NCI-H2227 (cell line): ENCODE results near the gene NFKBIL1.
A peak's percentile ranks its signal among the peaks of the same experiment; 100 is the strongest.
"Not testable (repeated sequence)": the region's sequence is repeated elsewhere in the genome, so short reads cannot be mapped to it uniquely, and the experiment has no call there.

ENCODE experiments used
- DNase-seq: peaks from one replicate; lab custom pipeline; 2025; ENCODE audit not compliant: unreplicated experiment; lab: John Stamatoyannopoulos, UW

Gene NFKBIL1

GRCh38 chr6:31579546-31580437, 32.4 kb downstream of the NFKBIL1 start:
- DNase-seq = no peak

GRCh38 chr6:31580438-31580740, 33.0 kb downstream of the NFKBIL1 start:
- DNase-seq = no peak

- DNase-seq = peak; percentile 91
These were observed 33.5 kb downstream of the NFKBIL1 start for GRCh38 chr6:31580807-31581433.

GRCh38 chr6:31581434-31582229, 34.2 kb downstream of the NFKBIL1 start:
- no peak for DNase-seq

- DNase-seq = no peak
These were observed 34.8 kb downstream of the NFKBIL1 start, which contains the start of gene LTB for GRCh38 chr6:31582230-31582643. LTB (minus strand) TSS chr6:31582424; CDS start chr6:31582417, 7 bp downstream.

GRCh38 chr6:31585491-31585890, 38.1 kb downstream of the NFKBIL1 start:
- no peak for DNase-seq

GRCh38 chr6:31586008-31586407, 38.6 kb downstream of the NFKBIL1 start, which contains the start of gene LST1:
LST1 (plus strand) TSS chr6:31586277; CDS start chr6:31587300, 1,023 bp downstream.
- DNase-seq = no peak

- DNase-seq = no peak
These were observed 39.3 kb downstream of the NFKBIL1 start for GRCh38 chr6:31586599-31587281.

GRCh38 chr6:31587791-31588777, 40.7 kb downstream of the NFKBIL1 start:
- DNase-seq = no peak

GRCh38 chr6:31588871-31589650, 41.7 kb downstream of the NFKBIL1 start:
- DNase-seq = no peak

GRCh38 chr6:31590691-31591090, 43.3 kb downstream of the NFKBIL1 start:
- DNase-seq = not testable (repeated sequence)

- no peak for DNase-seq
These were observed 45.0 kb downstream of the NFKBIL1 start for GRCh38 chr6:31592396-31592771.

GRCh38 chr6:31597006-31597405, 49.6 kb downstream of the NFKBIL1 start:
- DNase-seq = peak; percentile 58

GRCh38 chr6:31607317-31607716, 59.9 kb downstream of the NFKBIL1 start:
- DNase-seq = no peak
